Mucosa of rectum (tissue), 2 donors: ENCODE measurements around the gene CFAP58.

Experiments used
- H3K27ac ChIP-seq, 2 donors: one replicate each; pipeline ENCODE4 v1.7.0; 2013; ENCODE audit warnings: inconsistent platforms in 2 of 2, low read depth in 2 of 2, low read length in 2 of 2
- H3K27me3 ChIP-seq, 2 donors: one replicate each; pipeline ENCODE4 v1.7.0; 2013; ENCODE audit warnings: low read length in 2 of 2; ENCODE audit not compliant: control insufficient read depth in 2 of 2, insufficient read depth in 2 of 2
- H3K36me3 ChIP-seq, 2 donors: one replicate each; pipeline ENCODE4 v1.7.0; 2013; ENCODE audit warnings: low read length in 2 of 2; ENCODE audit not compliant: control insufficient read depth in 2 of 2, insufficient read depth in 2 of 2
- H3K4me1 ChIP-seq, 2 donors: one replicate each; pipeline ENCODE4 v1.7.0; 2013; ENCODE audit warnings: low read length in 2 of 2, mild to moderate bottlenecking in 1 of 2; ENCODE audit not compliant: control insufficient read depth in 2 of 2, insufficient read depth in 2 of 2
- H3K4me3 ChIP-seq, 2 donors: one replicate each; pipeline ENCODE4 v1.7.0; 2013; ENCODE audit warnings: low read length in 2 of 2
- H3K9ac ChIP-seq, 2 donors: one replicate each; pipeline ENCODE4 v1.7.0; 2013; ENCODE audit warnings: low read length in 2 of 2, low read depth in 1 of 2, mild to moderate bottlenecking in 1 of 2
- H3K9me3 ChIP-seq, 2 donors: one replicate each; pipeline ENCODE4 v1.7.0; 2013; ENCODE audit warnings: low read length in 2 of 2; ENCODE audit not compliant: control insufficient read depth in 2 of 2
- donor health status: healthy.
- donor health status: Normal muscosa, but diverticular disease.

Gene CFAP58

GRCh38 chr10:104314591-104315485, 38.8 kb upstream of the CFAP58 start:
- H3K27me3 ChIP-seq = no peaks in the 10 kb centered on the region
- H3K9me3 ChIP-seq = no peaks in the 10 kb centered on the region
- H3K4me1 ChIP-seq = peaks cover 0 to 5% of the 10 kb centered on the region in 2 donors
- peaks cover 27 to 31% of the 10 kb centered on the region in 2 donors for H3K36me3 ChIP-seq
- no peak overlapping the region for H3K27ac ChIP-seq
- H3K4me3 ChIP-seq = no peak overlapping the region
- no peak overlapping the region for H3K9ac ChIP-seq

- no peak overlapping the region for H3K4me3 ChIP-seq
- H3K27ac ChIP-seq = no peak overlapping the region
- peaks cover 0 to 5% of the 10 kb centered on the region in 2 donors for H3K4me1 ChIP-seq
- H3K27me3 ChIP-seq = no peaks in the 10 kb centered on the region
- H3K9ac ChIP-seq = no peak overlapping the region
- H3K36me3 ChIP-seq = peaks cover 27 to 31% of the 10 kb centered on the region in 2 donors
- no peaks in the 10 kb centered on the region for H3K9me3 ChIP-seq
Measured at GRCh38 chr10:104315486-104315921, 38.1 kb upstream of the CFAP58 start.

GRCh38 chr10:104316321-104317099, 37.1 kb upstream of the CFAP58 start:
- peak overlapping the region in 1 of 2 donors; percentile 20 for H3K27ac ChIP-seq
- H3K27me3 ChIP-seq = no peaks in the 10 kb centered on the region
- H3K4me3 ChIP-seq = no peak overlapping the region
- peaks cover 27 to 31% of the 10 kb centered on the region in 2 donors for H3K36me3 ChIP-seq
- H3K4me1 ChIP-seq = peaks cover 0 to 5% of the 10 kb centered on the region in 2 donors
- no peak overlapping the region for H3K9ac ChIP-seq
- H3K9me3 ChIP-seq = no peaks in the 10 kb centered on the region

- H3K27ac ChIP-seq = peak overlapping the region in 1 of 2 donors; percentile 20
- no peaks in the 10 kb centered on the region for H3K9me3 ChIP-seq
- H3K36me3 ChIP-seq = peaks cover 27 to 31% of the 10 kb centered on the region in 2 donors
- H3K9ac ChIP-seq = no peak overlapping the region
- H3K4me3 ChIP-seq = no peak overlapping the region
- no peaks in the 10 kb centered on the region for H3K27me3 ChIP-seq
- peaks cover 4 to 11% of the 10 kb centered on the region in 2 donors for H3K4me1 ChIP-seq
Measured at GRCh38 chr10:104317269-104317710, 36.3 kb upstream of the CFAP58 start.

GRCh38 chr10:104317726-104318299, 35.8 kb upstream of the CFAP58 start:
- Histone ChIP-seq H3K36me3 (peaks cover 24 to 27% of the 10 kb centered on the region in 2 donors), H3K27ac (no peak overlapping the region), H3K4me1 (peaks cover 10 to 16% of the 10 kb centered on the region in 2 donors), H3K9ac (no peak overlapping the region), H3K4me3 (no peak overlapping the region), H3K27me3 (no peaks in the 10 kb centered on the region), H3K9me3 (no peaks in the 10 kb centered on the region)

- peaks cover 20 to 24% of the 10 kb centered on the region in 2 donors for H3K36me3 ChIP-seq
- no peaks in the 10 kb centered on the region for H3K9me3 ChIP-seq
- no peak overlapping the region for H3K27ac ChIP-seq
- no peak overlapping the region for H3K4me3 ChIP-seq
- H3K4me1 ChIP-seq = peaks cover 10 to 16% of the 10 kb centered on the region in 2 donors
- H3K27me3 ChIP-seq = no peaks in the 10 kb centered on the region
- no peak overlapping the region for H3K9ac ChIP-seq
Measured at GRCh38 chr10:104318326-104318725, 35.3 kb upstream of the CFAP58 start.

GRCh38 chr10:104318810-104319741, 34.6 kb upstream of the CFAP58 start:
- Histone ChIP-seq H3K27me3 (no peaks in the 10 kb centered on the region), H3K9ac (no peak overlapping the region), H3K27ac (no peak overlapping the region), H3K4me3 (no peak overlapping the region), H3K9me3 (no peaks in the 10 kb centered on the region), H3K36me3 (peaks cover 13 to 17% of the 10 kb centered on the region in 2 donors), H3K4me1 (peaks cover 14 to 16% of the 10 kb centered on the region in 2 donors)

GRCh38 chr10:104321226-104321625, 32.4 kb upstream of the CFAP58 start:
- no peaks in the 10 kb centered on the region for H3K9me3 ChIP-seq
- H3K27ac ChIP-seq = no peak overlapping the region
- no peaks in the 10 kb centered on the region for H3K27me3 ChIP-seq
- H3K36me3 ChIP-seq = no peaks in the 10 kb centered on the region
- peaks cover 19 to 22% of the 10 kb centered on the region in 2 donors for H3K4me1 ChIP-seq
- no peak overlapping the region for H3K9ac ChIP-seq
- H3K4me3 ChIP-seq = no peak overlapping the region

- no peaks in the 10 kb centered on the region for H3K27me3 ChIP-seq
- no peak overlapping the region for H3K9ac ChIP-seq
- H3K4me3 ChIP-seq = no peak overlapping the region
- H3K36me3 ChIP-seq = no peaks in the 10 kb centered on the region
- H3K9me3 ChIP-seq = no peaks in the 10 kb centered on the region
- peaks cover 20 to 25% of the 10 kb centered on the region in 2 donors for H3K4me1 ChIP-seq
- H3K27ac ChIP-seq = no peak overlapping the region
Measured at GRCh38 chr10:104321725-104322415, 31.8 kb upstream of the CFAP58 start.
